HG03342 (cell line): ENCODE data around the gene ETFA.
"Not testable (repeated sequence)": the region's sequence is repeated elsewhere in the genome, so short reads cannot be mapped to it uniquely, and the experiment has no call there.

ENCODE experiments used
- ATAC-seq: cut with Tn5 transposase; IDR thresholded peaks from one replicate; pipeline ENCODE4 v1.9.1; 2021; ENCODE audit warnings: mild to moderate bottlenecking, moderate library complexity; ENCODE audit not compliant: unreplicated experiment

ETFA gene

GRCh38 chr15:76327191-76328105 is 16.2 kb upstream of the ETFA start:
- no peak for ATAC-seq

GRCh38 chr15:76325704-76326103 is 14.4 kb upstream of the ETFA start:
- ATAC-seq = no peak

- no peak for ATAC-seq
Observed at GRCh38 chr15:76324066-76324465, 12.8 kb upstream of the ETFA start.

GRCh38 chr15:76321602-76322001 is 10.3 kb upstream of the ETFA start:
- ATAC-seq = no peak

GRCh38 chr15:76321171-76321570 is 9.9 kb upstream of the ETFA start:
- ATAC-seq = no peak

GRCh38 chr15:76320012-76320411 is 8.7 kb upstream of the ETFA start:
- no peak for ATAC-seq

- no peak for ATAC-seq
Observed at GRCh38 chr15:76313731-76314130, 2.5 kb upstream of the ETFA start.

- ATAC-seq = not testable (repeated sequence)
Observed at GRCh38 chr15:76313175-76313567, 1.9 kb upstream of the ETFA start.

GRCh38 chr15:76312540-76313174 is 1.4 kb upstream of the ETFA start:
- ATAC-seq = no peak

- ATAC-seq = peak; percentile 5
Observed at GRCh38 chr15:76310475-76311099, 682 bp downstream of the ETFA start.

- ATAC-seq = no peak
Observed at GRCh38 chr15:76309601-76310330, 1.5 kb downstream of the ETFA start.

GRCh38 chr15:76303909-76304308 is 7.4 kb downstream of the ETFA start:
- ATAC-seq = no peak

GRCh38 chr15:76299786-76300185 is 11.5 kb downstream of the ETFA start:
- ATAC-seq = no peak

- ATAC-seq = no peak
Observed at GRCh38 chr15:76298986-76299385, 12.3 kb downstream of the ETFA start.

- ATAC-seq = not testable (repeated sequence)
Observed at GRCh38 chr15:76297951-76298350, 13.3 kb downstream of the ETFA start.

- ATAC-seq = no peak
Observed at GRCh38 chr15:76296849-76297248, 14.4 kb downstream of the ETFA start.

GRCh38 chr15:76294463-76294862 is 16.8 kb downstream of the ETFA start:
- not testable (repeated sequence) for ATAC-seq

GRCh38 chr15:76293361-76293760 is 17.9 kb downstream of the ETFA start:
- ATAC-seq = no peak

GRCh38 chr15:76289582-76289981 is 21.7 kb downstream of the ETFA start:
- no peak for ATAC-seq

- ATAC-seq = no peak
Observed at GRCh38 chr15:76286271-76286879, 24.9 kb downstream of the ETFA start.
